ENCODE data around the gene AP4S1.

The AP4S1 gene

DNA sequence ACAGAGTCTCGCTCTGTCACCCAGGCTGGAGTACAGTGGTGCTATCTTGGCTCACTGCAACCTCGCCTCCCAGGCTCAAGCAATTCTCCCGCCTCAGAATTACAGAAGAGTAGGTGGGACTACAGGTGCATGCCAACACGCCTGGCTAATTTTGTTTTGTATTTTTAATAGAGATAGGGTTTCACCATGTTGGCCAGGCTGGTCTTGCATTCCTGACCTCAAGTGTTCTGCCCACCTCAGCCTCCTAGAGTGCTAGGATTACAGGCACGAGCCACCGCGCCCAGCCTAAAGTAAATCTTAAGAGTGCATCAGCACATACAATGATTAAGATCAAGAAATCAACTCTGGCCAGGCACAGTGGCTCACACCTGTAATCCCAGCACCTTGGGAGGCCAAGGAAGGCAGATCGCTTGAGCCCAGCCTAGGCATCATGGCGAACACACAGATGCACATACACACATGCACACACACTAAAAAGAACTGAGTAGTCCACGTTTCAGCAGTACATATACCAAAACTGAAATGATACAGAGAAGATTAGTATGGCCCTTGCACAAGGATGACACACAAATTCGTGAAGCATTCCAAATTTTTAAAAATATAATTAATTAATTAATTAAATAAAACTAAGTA, 117.1 kb downstream of the AP4S1 start:
- H3K4me3 ChIP-seq (ENCODE audit: low read length), result no peak overlapping the region
- no peak for TF ChIP-seq ZNF274 (IDR thresholded peaks at IDR 0.05; ENCODE audit: low read depth, low read length)

All from GM08714 (cell line).